Measurements from ENCODE around the gene LAMTOR3.

DNA sequence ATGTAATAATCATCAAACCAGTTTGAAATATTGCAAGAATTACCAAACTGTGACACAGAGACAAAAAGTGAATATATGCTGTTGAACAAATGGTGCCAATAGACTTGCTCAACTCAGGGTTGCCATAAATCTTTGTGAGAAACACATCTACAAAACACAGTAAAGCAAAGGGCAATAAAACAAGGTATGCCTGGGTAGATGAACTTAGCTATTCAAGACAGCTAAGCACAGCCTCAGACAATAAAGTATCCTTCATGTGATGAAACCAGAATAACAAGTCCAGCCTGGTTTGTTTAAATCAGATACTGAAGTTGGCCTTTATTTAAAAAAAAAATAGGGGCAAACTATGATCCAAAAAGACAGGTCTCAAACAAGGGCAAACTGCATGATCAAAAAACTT, 19.2 kb downstream of the LAMTOR3 start:
- TF ChIP-seq EP300 (IDR thresholded peaks at IDR 0.05) (no peak), CTCF (IDR thresholded peaks at IDR 0.05) (no peak), POLR2A (IDR thresholded peaks at IDR 0.05) (no peak)
